Duodenal mucosa (tissue), 2 donors: ENCODE results near the gene PAFAH2.
"Not testable (repeated sequence)": the region's sequence is repeated elsewhere in the genome, so short reads cannot be mapped to it uniquely, and the experiment has no call there.

Source experiments
- H3K27ac ChIP-seq: one replicate; pipeline ENCODE4 v1.7.0; 2013; ENCODE audit warnings: low read depth, low read length
- H3K27me3 ChIP-seq, 2 donors: one replicate each; pipeline ENCODE4 v1.7.0; 2013; ENCODE audit warnings: low read length in 2 of 2, control low read depth in 1 of 2; ENCODE audit not compliant: insufficient read depth in 2 of 2, control insufficient read depth in 1 of 2
- H3K36me3 ChIP-seq, 2 donors: one replicate each; pipeline ENCODE4 v1.7.0; 2013; ENCODE audit warnings: low read length in 2 of 2, control low read depth in 1 of 2; ENCODE audit not compliant: insufficient read depth in 2 of 2, control insufficient read depth in 1 of 2
- H3K4me1 ChIP-seq, 2 donors: one replicate each; pipeline ENCODE4 v1.7.0; 2013; ENCODE audit warnings: low read length in 2 of 2, control low read depth in 1 of 2; ENCODE audit not compliant: insufficient read depth in 2 of 2, control insufficient read depth in 1 of 2
- H3K4me3 ChIP-seq, 2 donors: one replicate each; pipeline ENCODE4 v1.7.0; 2013; ENCODE audit warnings: low read length in 2 of 2, low read depth in 1 of 2
- H3K9ac ChIP-seq, 2 donors: one replicate each; pipeline ENCODE4 v1.7.0; 2013; ENCODE audit warnings: low read length in 2 of 2, low read depth in 1 of 2
- H3K9me3 ChIP-seq, 2 donors: one replicate each; pipeline ENCODE4 v1.7.0; 2013; ENCODE audit warnings: low read length in 2 of 2, control low read depth in 1 of 2; ENCODE audit not compliant: control insufficient read depth in 1 of 2

The PAFAH2 gene

DNA sequence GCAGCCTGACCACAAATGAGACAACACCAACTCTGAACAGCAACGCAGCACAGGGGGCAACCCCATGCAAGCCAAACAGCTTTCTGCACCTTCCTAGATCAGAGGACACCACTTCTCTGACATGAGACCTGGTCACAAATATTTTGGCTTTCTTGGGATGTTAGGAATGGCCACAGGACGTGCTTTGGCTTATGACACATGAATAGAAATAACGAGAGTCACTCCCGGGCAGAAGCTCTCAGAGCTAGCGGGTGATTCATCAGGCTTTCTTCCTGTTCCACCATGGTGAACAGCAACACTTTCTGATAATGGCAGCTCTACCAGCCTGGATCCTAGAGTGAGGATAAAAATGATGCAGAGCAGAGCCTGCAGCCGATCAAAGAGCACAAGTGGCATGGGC, 39.4 kb downstream of the PAFAH2 start:
- H3K27me3 ChIP-seq: no peaks in the 10 kb centered on the region
- no peaks in the 10 kb centered on the region for H3K4me1 ChIP-seq
- no peak overlapping the region for H3K9ac ChIP-seq
- H3K27ac ChIP-seq: no peak overlapping the region
- no peak overlapping the region for H3K4me3 ChIP-seq
- H3K36me3 ChIP-seq: peaks cover 8 to 51% of the 10 kb centered on the region in 2 donors
- no peaks in the 10 kb centered on the region for H3K9me3 ChIP-seq

DNA sequence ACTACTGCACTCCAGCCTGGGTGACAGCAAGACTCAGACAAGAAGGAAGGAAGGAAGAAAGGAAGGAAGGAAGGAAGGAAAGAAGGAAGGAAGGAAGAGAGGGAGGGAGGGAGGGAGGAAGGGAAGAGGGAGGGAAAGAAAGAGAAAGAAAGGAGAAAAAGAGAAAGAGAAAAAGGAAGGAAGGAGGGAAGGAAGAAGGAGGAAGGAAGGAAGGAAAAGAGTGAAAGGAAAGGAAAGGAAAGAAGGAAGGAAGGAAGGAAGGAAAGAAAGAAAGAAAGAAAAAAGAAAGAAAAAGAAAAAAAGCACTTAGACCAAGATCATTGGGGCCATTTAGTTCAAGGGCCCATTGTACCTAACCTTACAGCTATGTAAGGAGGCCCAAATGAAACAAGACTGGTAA, 42.3 kb downstream of the PAFAH2 start:
- H3K27ac ChIP-seq: no peak overlapping the region
- no peak overlapping the region for H3K9ac ChIP-seq
- peaks cover 0 to 24% of the 10 kb centered on the region in 2 donors for H3K36me3 ChIP-seq
- H3K4me3 ChIP-seq: no peak overlapping the region
- H3K27me3 ChIP-seq: no peaks in the 10 kb centered on the region
- H3K9me3 ChIP-seq: no peaks in the 10 kb centered on the region
- no peaks in the 10 kb centered on the region for H3K4me1 ChIP-seq

DNA sequence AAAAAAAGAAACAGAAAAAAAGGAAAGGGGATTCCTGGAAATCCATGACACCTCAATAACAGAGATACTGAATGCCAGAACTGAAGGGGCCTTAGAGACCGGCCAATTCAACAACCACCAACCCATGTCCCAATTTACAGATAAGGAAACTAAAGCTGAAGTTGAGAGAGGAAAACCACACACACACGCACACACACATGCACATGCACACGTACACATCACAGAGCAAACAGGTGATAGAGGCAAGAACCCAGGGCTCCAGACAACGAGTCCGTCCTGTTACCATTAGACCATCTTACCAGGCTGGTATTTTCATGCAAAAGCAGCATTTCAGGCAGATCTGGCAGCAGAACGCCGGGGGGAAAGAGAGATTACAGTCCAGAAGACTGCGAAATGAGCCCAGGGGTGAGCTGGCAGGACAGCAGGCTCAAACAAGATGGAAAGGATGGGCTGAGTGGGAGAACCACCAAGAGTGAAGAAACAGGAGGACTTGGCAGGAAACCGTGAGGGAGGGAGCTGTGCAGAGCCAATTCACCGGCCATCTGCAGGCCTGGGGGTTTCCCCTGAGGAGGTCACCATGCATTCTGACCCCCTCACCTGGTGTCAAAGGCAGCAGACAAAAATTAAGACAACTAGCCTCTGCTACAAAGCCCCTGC, 43.5 kb downstream of the PAFAH2 start:
- Histone ChIP-seq H3K36me3 (peaks cover 0 to 13% of the 10 kb centered on the region in 2 donors), H3K9ac (no peak overlapping the region), H3K27me3 (no peaks in the 10 kb centered on the region), H3K9me3 (no peaks in the 10 kb centered on the region), H3K27ac (no peak overlapping the region), H3K4me1 (no peaks in the 10 kb centered on the region), H3K4me3 (no peak overlapping the region)

- no peak overlapping the region for H3K9ac ChIP-seq
- H3K4me1 ChIP-seq: no peaks in the 10 kb centered on the region
Measured at GRCh38 chr1:25952841-25953401, 44.9 kb downstream of the PAFAH2 start.

DNA sequence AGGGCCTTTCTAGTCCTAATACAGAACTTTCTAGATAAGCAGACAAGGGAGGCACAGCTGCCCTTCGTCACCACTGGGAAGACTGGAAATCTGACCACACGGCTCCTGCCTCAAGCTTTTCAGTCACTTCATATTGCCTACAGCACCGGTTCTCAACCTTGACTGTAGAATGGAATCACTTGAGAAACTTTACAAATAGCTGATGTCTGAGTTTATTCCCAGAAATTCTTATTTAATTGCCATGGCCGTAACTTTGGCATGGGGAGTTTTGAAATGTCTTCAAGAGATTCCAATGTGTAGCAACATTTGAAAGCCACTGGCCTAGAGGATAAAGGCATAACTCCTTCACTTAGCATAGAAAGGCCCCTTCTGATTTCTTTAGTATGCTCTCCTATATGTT, 49.2 kb downstream of the PAFAH2 start:
- no peak overlapping the region for H3K4me3 ChIP-seq
- no peaks in the 10 kb centered on the region for H3K27me3 ChIP-seq
- H3K4me1 ChIP-seq: no peaks in the 10 kb centered on the region
- H3K36me3 ChIP-seq: no peaks in the 10 kb centered on the region
- H3K9ac ChIP-seq: no peak overlapping the region
- peaks cover 2% of the 10 kb centered on the region in 2 donors for H3K9me3 ChIP-seq
- no peak overlapping the region for H3K27ac ChIP-seq

More at GRCh38 chr1:25952841-25953401, 44.9 kb downstream of the PAFAH2 start:
- Histone ChIP-seq H3K36me3 (peaks cover 0 to under 1% of the 10 kb centered on the region in 2 donors), H3K4me3 (no peak overlapping the region), H3K9me3 (no peaks in the 10 kb centered on the region), H3K27me3 (no peaks in the 10 kb centered on the region), H3K27ac (no peak overlapping the region)

GRCh38 chr1:25947027-25947426, 50.8 kb downstream of the PAFAH2 start:
- no peak overlapping the region for H3K27ac ChIP-seq
- no peaks in the 10 kb centered on the region for H3K27me3 ChIP-seq
- no peaks in the 10 kb centered on the region for H3K36me3 ChIP-seq
- no peaks in the 10 kb centered on the region for H3K4me1 ChIP-seq
- no peak overlapping the region for H3K9ac ChIP-seq
- no peak overlapping the region for H3K4me3 ChIP-seq
- H3K9me3 ChIP-seq: peaks cover 3 to 4% of the 10 kb centered on the region in 2 donors

DNA sequence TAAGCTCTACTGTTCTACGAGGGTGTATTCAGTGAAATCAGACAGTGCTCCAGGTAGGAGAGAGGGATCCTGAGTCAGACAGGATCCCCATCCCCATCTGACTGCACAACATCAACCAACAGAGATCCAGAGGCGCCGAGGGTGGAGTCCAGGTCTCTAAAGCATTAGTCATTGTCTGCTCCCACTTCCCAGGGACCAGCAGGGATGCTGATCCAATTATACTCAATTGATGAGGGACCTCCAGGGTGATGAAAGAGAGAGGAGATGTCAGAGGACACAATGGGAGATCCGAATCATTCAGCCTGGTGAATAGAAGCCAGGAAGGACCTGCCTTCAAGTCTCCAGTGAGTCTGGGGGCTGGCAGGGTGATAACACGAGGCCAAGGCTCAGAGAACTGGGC, 52.1 kb downstream of the PAFAH2 start:
- H3K9ac ChIP-seq: no peak overlapping the region
- no peak overlapping the region for H3K4me3 ChIP-seq
- H3K36me3 ChIP-seq: no peaks in the 10 kb centered on the region
- no peaks in the 10 kb centered on the region for H3K4me1 ChIP-seq
- peaks cover 3 to 4% of the 10 kb centered on the region in 2 donors for H3K9me3 ChIP-seq
- no peak overlapping the region for H3K27ac ChIP-seq
- H3K27me3 ChIP-seq: no peaks in the 10 kb centered on the region

GRCh38 chr1:25944986-25945385, 52.9 kb downstream of the PAFAH2 start:
- Histone ChIP-seq H3K36me3 (no peaks in the 10 kb centered on the region), H3K4me1 (no peaks in the 10 kb centered on the region), H3K9ac (no peak overlapping the region), H3K27me3 (no peaks in the 10 kb centered on the region), H3K9me3 (peaks cover 3 to 4% of the 10 kb centered on the region in 2 donors), H3K27ac (no peak overlapping the region), H3K4me3 (no peak overlapping the region)

DNA sequence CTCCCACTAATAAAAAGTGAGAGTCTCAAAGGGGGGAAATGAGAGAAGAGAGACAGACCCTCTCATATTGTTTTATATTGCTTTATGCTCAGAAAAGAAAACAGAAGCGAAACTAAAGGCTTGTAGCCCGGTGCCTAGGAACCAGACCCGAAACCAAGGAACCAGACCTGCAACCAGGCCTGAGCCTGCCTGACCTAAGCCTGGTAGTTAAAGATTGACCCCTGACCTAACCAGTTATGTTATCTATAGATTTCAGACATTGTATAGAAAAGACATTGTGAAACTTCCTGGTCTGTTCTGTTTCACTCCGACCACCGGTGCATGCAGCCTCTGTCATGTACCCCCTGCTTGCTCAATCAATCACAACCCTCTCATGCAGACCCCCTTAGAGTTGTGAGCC, 54.4 kb downstream of the PAFAH2 start:
- not testable (repeated sequence) for H3K4me3 ChIP-seq, H3K4me1 ChIP-seq, H3K9me3 ChIP-seq, H3K36me3 ChIP-seq, H3K9ac ChIP-seq, H3K27ac ChIP-seq, H3K27me3 ChIP-seq

DNA sequence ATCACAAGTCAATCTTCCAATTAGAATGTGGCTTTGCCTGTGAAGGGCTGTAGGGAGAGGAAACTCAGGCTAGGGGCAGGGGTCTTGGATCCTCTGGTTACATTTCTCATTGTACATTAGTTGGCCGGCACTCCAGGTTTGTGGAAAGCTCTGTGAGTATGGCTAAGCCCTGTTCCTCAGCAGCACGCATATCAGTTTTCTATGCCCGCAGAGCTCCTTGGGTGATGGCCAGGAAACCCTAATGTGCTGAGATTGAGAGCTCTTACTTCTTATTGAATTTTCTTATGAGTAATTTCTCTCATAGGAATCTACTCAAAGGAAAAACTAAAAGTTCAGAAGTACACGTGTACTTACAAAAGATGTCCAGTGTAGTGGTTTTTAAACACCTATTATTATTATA, 60.9 kb downstream of the PAFAH2 start:
- Histone ChIP-seq H3K27me3 (peaks cover 0 to 6% of the 10 kb centered on the region in 2 donors), H3K4me1 (peaks cover 0 to 7% of the 10 kb centered on the region in 2 donors), H3K4me3 (no peak overlapping the region), H3K9ac (no peak overlapping the region), H3K27ac (no peak overlapping the region), H3K9me3 (no peaks in the 10 kb centered on the region), H3K36me3 (no peaks in the 10 kb centered on the region)
